GM19395 (cell line): ENCODE results near the gene SPDYE2B.
"Not testable (repeated sequence)": the region's sequence is repeated elsewhere in the genome, so short reads cannot be mapped to it uniquely, and the experiment has no call there.

ENCODE experiments used
- ATAC-seq: cut with Tn5 transposase; IDR thresholded peaks from one replicate; pipeline ENCODE4 v1.9.1; 2021; ENCODE audit warnings: mild to moderate bottlenecking, moderate library complexity; ENCODE audit not compliant: unreplicated experiment

Gene SPDYE2B

DNA sequence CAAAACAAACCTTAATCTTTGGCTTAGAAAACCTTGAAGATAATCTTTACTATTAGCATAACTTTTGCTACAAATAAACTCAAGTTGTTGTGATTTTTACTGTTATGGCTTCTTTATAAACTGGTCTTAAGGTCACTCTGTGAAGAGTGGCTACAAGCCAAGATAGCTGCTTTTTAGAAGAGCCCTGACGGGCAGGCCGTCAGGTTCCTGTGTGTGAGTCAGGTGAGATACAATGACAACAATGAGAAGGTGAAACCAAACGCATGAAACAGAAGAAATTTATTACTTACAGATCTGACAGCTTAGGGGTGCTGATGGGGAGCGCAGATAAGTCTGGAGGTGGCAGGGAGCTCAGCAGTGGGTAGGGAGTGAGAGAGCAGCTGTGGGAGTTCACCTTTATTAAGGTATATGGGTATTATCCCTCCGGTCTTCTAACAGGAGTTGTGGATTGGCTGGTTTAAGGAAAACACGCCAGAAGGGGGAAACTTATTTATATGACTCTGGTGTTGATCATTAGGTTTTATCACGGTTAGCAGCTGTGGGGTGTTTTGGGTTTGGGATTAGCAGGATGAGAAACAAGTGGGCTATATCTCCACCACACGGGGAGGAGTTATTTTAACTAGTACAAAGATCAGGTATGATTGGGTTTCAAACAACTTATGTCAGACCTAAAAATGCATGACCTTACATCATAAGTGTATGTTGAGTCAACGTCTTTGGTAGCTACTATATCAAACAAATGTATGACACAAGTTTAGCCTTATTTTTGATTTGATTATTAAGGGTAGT, 49.0 kb downstream of the SPDYE2B start:
- not testable (repeated sequence) for ATAC-seq
